Measurements from ENCODE around the gene SRXN1.
"Not testable (repeated sequence)": the region's sequence is repeated elsewhere in the genome, so short reads cannot be mapped to it uniquely, and the experiment has no call there.

Gene SRXN1

DNA sequence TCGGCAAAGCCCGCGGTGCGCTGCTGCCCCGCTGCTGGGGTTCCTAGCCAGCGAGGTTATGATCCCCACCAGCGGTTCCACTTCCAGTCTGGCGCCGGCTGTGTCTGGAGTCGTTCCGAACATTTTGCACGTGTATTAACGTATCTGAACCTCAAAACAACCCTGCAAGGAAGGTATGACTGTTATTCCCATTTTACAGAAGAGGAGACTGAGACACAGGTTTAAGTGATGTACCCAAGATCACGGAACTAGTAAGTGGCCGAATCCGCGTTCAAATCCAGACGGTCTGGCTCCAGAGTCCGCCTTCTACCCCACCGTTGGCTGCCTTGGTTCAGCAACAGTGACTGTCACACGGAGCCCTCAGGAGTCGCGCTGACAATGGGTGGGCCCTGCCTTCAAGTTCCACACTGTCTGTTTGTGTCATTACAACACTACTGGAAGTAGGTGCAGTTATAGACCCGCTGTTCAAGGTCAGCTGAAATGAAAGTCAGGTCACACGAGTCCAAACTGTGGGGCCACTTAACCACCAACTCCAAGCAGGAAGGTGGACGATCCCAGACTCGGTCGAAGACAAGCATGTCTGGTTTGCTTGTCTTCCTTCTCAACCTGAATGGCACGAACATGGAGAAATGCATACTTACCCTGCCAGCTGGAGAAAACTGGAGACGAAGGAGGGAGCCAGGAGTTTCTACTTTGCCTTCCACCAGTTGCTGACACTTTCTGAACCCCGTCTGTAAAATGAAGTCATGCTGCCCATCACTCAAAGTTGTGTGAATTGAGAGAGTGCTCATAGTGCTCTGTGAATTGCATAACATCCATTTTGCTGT is 803 bp upstream of the SRXN1 start:
- no peak for DNase-seq

GRCh38 chr20:652615-653109 is 338 bp downstream of the SRXN1 start:
- peak; percentile 21 for DNase-seq

GRCh38 chr20:651713-652614 is 1.0 kb downstream of the SRXN1 start:
- DNase-seq: peak; percentile 17

DNA sequence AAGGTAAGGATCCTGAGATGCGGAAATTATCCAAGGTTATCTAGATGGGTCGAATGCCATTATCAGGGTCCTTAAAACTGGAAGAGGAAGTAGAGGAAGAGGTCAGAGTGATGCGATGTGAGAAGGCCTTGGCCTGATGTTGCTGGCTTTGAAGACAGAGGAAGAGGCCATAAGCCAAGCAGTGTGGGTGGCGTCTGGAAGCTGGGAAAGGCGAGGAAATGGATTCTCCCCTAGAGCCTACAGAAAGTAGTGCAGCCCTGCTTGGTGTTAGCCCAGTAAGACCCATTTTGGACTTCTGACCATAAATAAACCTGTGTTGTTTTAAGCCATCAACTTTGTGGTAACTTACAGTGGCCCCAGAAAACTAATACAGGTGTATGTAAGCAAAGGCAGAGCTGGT is 2.0 kb downstream of the SRXN1 start:
- DNase-seq: no peak

GRCh38 chr20:650281-650680 is 2.7 kb downstream of the SRXN1 start:
- no peak for DNase-seq

DNA sequence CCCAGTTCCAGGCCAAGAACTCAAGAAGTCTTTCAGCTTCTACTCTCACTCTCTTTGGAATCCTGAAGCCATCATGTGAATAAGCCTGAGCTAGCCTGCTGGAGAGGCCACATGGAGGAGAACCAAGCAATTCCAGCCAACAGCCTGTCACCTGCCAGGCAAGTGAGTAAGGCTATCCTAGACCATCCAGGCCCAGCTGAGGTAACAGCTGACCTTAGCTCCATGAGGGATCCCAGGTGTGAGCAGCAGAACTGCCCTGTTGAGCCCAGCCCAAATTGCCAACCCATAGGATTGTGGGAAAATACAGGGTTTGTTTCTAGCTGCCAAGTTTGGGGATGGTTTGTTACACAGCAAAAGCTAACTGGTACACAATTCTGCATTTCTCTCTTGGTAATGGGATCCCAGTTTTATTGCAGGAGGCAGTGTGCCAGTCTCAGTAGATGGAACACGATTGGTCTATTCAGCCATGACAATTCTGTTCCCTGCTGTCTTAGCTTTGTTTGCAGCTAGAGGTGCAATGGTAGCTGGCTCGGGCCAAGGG is 5.5 kb downstream of the SRXN1 start:
- DNase-seq: no peak

- no peak for DNase-seq
Measured at GRCh38 chr20:646868-647233, 6.1 kb downstream of the SRXN1 start.

GRCh38 chr20:646107-646867 is 6.7 kb downstream of the SRXN1 start:
- DNase-seq: no peak

DNA sequence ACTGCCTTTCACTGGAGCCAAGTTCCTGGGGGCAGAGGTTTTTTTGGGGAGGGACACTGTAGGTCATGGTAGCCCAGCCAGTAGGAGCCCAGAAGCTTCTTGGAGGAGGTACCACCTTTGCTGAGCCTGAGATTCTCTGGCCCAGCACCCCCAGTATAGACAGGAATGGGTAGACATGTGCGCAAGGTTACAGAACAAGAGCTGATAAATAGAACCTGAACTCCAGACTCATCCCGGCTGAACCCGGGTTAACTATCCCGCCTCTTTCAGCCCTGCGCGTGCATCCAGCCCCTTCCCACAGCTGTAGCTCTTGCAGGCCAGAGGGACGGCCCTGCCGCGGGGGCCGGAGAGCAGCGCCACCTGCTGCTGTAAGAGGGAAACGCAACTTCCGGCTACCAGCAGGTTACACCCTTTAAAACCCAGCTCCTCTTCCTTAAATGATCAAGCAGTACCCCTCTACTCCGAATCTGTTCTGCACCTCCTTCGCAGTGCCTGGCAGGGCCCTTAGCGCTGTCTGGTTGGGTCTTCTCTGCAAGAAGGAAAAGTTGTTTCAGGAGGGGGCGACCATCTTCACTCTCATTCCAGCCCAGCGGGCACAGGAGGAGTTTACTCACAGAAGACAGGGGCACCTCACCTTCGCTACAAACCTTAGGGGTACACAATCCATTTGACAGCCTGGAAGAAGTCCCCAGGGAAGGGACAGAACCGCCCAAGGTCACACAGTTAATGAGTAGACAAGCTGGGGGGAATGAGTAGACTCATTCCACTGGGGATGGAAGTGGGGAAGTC is 7.5 kb downstream of the SRXN1 start:
- DNase-seq: peak; percentile 72

- no peak for DNase-seq
Measured at GRCh38 chr20:644692-645317, 8.2 kb downstream of the SRXN1 start.

- no peak for DNase-seq
Measured at GRCh38 chr20:642398-643174, 10.4 kb downstream of the SRXN1 start.

DNA sequence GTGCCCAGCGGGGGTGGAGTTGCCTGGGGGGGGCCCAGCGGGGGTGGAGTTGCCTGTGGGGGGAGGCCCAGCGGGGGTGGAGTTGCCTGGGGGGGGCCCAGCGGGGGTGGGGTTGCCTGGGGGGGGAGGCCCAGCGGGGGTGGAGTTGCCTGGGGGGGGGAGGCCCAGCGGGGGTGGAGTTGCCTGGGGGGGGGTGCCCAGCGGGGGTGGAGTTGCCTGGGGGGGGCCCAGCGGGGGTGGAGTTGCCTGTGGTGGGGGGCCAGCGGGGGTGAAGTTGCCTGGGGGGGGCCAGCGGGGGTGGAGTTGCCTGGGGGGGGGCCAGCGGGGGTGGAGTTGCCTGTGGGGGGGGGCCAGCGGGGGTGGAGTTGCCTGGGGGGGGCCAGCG is 11.0 kb downstream of the SRXN1 start:
- DNase-seq: not testable (repeated sequence)

GRCh38 chr20:641516-641875 is 11.5 kb downstream of the SRXN1 start:
- no peak for DNase-seq

DNA sequence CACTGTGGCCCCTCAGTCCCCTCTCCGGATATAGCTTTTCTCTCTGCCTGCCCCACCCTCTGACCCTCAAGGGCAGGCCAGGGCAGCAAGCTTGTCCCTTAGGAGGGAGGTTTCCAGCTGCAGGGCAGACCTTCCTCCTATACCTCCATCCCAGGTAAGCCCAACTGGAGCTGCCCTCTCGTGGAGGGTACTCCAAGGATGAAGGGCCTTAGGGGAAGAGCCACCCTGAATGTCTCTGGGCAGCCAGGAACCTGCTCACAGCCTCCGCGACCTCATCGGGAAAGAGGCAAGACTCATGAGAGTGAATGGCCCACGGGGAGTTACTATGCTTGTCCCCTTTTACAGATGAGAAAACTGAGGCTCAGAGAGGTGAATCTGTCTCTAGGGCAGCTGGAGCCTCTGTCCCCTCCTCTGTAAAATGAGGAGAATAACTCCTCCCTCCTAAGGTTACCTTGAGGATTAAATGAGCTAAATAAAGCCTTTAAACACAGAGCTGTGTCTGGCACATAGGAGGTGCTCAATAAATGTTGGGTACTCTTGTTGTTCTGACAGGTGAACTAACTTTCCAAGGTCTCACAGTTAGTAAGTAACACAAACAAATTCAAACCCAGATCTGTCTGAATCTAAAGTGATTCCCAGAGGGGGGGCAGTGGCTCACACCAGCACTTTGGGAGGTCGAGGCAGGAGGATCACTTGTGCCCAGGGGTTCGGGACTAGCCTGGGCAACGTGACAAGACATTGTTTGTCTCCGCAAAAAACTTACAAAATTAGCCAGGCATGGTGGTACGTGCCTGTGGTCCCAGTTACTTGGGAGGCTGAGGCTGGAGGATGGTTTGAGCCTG is 12.1 kb downstream of the SRXN1 start:
- no peak for DNase-seq

DNA sequence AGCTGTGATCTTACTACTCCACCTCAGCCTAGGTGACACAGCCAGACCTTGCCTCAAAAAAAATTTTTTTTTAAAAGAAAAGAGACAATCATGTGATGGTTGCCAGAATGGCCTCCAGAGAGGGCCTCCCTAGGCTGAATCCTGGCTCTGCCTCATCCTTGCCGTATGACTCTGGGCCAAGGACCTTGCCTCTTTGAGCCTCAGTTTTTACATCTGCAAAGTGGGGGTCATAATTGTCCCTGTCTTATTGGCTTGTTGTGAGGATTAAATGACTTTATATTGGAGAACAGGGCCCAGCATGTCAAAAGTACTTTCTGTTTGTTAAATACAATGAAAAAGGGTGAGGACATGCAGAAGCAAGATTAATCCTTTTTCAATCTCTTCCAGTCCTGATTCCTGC is 14.4 kb downstream of the SRXN1 start:
- no peak for DNase-seq

- no peak for DNase-seq
Measured at GRCh38 chr20:637559-637958, 15.4 kb downstream of the SRXN1 start.

GRCh38 chr20:635893-636338 is 17.1 kb downstream of the SRXN1 start:
- no peak for DNase-seq

GRCh38 chr20:635028-635892 is 17.7 kb downstream of the SRXN1 start:
- no peak for DNase-seq
